Endodermal cell (in vitro differentiated cells): ENCODE results near the gene KLRG1. TPM values are rescaled to one million over a fixed set of nuclear protein-coding genes. Genes with fewer than 3 reads are reported as not detected.

Experiments
- DNase-seq: peaks from one replicate; pipeline ENCODE4 v3.0.0-alpha.2; 2017
- H3K27ac ChIP-seq: 2 replicates; pipeline ENCODE4 v1.5.1; 2013; ENCODE audit warnings: mild to moderate bottlenecking, low read depth, low read length, moderate library complexity
- H3K27me3 ChIP-seq: 2 replicates; pipeline ENCODE4 v1.6.1; 2013; ENCODE audit warnings: mild to moderate bottlenecking, low read length, moderate library complexity; ENCODE audit not compliant: insufficient read depth, control insufficient read depth, poor library complexity, severe bottlenecking
- H3K36me3 ChIP-seq: 2 replicates; pipeline ENCODE4 v1.7.0; 2013; ENCODE audit warnings: mild to moderate bottlenecking, low read length, moderate library complexity; ENCODE audit not compliant: control insufficient read depth, insufficient read depth
- H3K4me1 ChIP-seq: one replicate; pipeline ENCODE4 v1.7.0; 2013; ENCODE audit warnings: low read length; ENCODE audit not compliant: control insufficient read depth, insufficient read depth
- H3K4me3 ChIP-seq: 2 replicates; pipeline ENCODE4 v1.5.1; 2013; ENCODE audit warnings: mild to moderate bottlenecking, low read length, moderate library complexity
- H3K9ac ChIP-seq: 2 replicates; pipeline ENCODE4 v1.6.1; 2013; ENCODE audit warnings: mild to moderate bottlenecking, low read length, moderate library complexity; ENCODE audit not compliant: poor library complexity, severe bottlenecking; ENCODE audit errors: extremely low read depth
- H3K9me3 ChIP-seq: 2 replicates; pipeline ENCODE4 v1.6.1; 2013; ENCODE audit warnings: mild to moderate bottlenecking, low read length, moderate library complexity; ENCODE audit not compliant: control insufficient read depth
- H3K27ac Mint-ChIP-seq: 2 replicates; pipeline ENCODE4 v1.8.0; 2020; ENCODE audit warnings: mixed read lengths
- H3K27me3 Mint-ChIP-seq: 2 replicates; pipeline ENCODE4 v1.8.0; 2021; ENCODE audit warnings: mild to moderate bottlenecking, mixed read lengths; ENCODE audit not compliant: insufficient read depth
- H3K36me3 Mint-ChIP-seq: 2 replicates; pipeline ENCODE4 v1.8.0; 2020; ENCODE audit warnings: low read depth, mixed read lengths
- H3K4me1 Mint-ChIP-seq: 2 replicates; pipeline ENCODE4 v1.8.0; 2020; ENCODE audit warnings: mixed read lengths
- H3K4me3 Mint-ChIP-seq: 2 replicates; pipeline ENCODE4 v1.8.0; 2020; ENCODE audit warnings: mild to moderate bottlenecking, moderate library complexity, mixed read lengths
- H3K9me3 Mint-ChIP-seq: 2 replicates; pipeline ENCODE4 v1.8.0; 2020; ENCODE audit warnings: mild to moderate bottlenecking, mixed read lengths
- WGBS, 2 experiments: methylation state at CpG; one replicate each; pipeline versions ENCODE4 v1.1.5 to v1.1.7; 2013; ENCODE audit warnings: missing lambda C conversion rate in 2 of 2, mixed read lengths in 1 of 2; ENCODE audit not compliant: insufficient coverage in 1 of 2, insufficient read length in 1 of 2; 5-methylcytosine and 5-hydroxymethylcytosine counted together
- total RNA-seq, 2 donors: library from RNA; stranded (reverse); fragmentation: NEBNext Ultra II Directional in 1 of 2; extraction: Animal tissue kit (Norgen Biotek cat#: 25700) in 1 of 2; gene quantifications; 2 replicates in 1 of 2; 3 replicates in 1 of 2; pipeline ENCODE4 v1.2.1, GENCODE V29; 2021
- TF ChIP-seq, protein P1 (sequence below): fragments of 200-600 bp; sonication (generic); conservative IDR thresholded peaks from 2 replicates; pipeline ENCODE4 v1.5.0; 2021; ENCODE audit warnings: antibody characterized with exemption, mild to moderate bottlenecking

The KLRG1 gene
- total RNA-seq, 2 donors from 2014 or later = 3.1 TPM

DNA sequence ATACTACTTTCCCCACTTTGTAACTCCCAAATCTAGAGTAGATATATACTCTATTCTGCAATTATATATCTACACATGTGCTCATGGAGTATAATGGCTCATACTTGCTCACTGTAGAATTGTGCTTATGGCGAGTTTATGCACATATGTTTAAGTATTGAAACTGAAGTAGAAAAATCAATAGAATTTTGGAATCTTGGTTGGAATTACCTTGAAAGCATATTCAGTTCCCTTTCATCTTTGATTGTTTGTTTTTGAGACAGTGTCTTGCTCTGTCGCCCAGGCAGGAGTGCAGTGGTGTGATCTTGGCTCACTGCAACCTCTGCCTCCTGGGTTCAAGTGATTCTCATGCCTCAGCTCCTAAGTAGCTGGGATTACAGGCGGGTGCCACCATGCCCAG is 4.5 kb downstream of the KLRG1 start:
- no peaks in the 10 kb centered on the region for H3K36me3 Mint-ChIP-seq

DNA sequence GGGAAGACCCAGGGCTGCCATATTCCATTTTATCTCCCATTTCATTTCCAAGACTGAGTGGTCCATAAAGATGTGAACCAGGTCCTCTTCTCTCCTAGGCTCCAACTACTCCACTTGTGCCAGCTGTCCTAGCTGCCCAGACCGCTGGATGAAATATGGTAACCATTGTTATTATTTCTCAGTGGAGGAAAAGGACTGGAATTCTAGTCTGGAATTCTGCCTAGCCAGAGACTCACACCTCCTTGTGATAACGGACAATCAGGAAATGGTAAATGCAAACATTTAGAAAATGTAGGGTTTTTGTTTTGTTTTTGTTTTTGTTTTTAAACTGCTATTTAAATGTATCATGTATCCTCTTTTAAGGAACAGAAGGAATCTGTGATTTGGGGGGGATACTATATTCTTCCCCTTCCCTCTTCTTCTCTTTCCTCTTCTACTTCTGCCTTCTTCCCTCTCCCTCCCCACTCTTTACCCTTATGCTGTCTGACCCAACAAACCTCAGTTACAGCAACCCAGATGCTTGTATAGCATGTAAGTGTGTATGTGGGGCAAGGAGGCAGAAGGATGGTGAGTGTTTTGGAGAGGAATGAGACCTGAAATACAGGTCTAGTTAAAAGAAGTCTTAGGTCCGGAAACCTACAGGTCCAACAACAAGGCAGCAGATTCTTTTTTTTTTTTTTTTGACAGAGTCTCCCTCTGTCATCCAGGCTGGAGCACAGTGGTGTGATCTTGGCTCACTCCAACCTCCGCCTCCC is 5.9 kb downstream of the KLRG1 start:
- H3K9me3 Mint-ChIP-seq = no peaks in the 10 kb centered on the region
- DNase-seq = no peak
- no peaks in the 10 kb centered on the region for H3K4me1 Mint-ChIP-seq
- H3K36me3 Mint-ChIP-seq = no peaks in the 10 kb centered on the region
- H3K4me1 ChIP-seq = no peaks in the 10 kb centered on the region
- no peaks in the 10 kb centered on the region for H3K27me3 ChIP-seq
- no peak overlapping the region for H3K27ac Mint-ChIP-seq
- no peaks in the 10 kb centered on the region for H3K27me3 Mint-ChIP-seq
- H3K36me3 ChIP-seq = no peaks in the 10 kb centered on the region
- no peaks in the 10 kb centered on the region for H3K9me3 ChIP-seq
- H3K27ac ChIP-seq = no peak overlapping the region
- H3K4me3 Mint-ChIP-seq = no peak overlapping the region
- TF ChIP-seq, protein P1, sequence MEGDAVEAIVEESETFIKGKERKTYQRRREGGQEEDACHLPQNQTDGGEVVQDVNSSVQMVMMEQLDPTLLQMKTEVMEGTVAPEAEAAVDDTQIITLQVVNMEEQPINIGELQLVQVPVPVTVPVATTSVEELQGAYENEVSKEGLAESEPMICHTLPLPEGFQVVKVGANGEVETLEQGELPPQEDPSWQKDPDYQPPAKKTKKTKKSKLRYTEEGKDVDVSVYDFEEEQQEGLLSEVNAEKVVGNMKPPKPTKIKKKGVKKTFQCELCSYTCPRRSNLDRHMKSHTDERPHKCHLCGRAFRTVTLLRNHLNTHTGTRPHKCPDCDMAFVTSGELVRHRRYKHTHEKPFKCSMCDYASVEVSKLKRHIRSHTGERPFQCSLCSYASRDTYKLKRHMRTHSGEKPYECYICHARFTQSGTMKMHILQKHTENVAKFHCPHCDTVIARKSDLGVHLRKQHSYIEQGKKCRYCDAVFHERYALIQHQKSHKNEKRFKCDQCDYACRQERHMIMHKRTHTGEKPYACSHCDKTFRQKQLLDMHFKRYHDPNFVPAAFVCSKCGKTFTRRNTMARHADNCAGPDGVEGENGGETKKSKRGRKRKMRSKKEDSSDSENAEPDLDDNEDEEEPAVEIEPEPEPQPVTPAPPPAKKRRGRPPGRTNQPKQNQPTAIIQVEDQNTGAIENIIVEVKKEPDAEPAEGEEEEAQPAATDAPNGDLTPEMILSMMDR = no peak
- WGBS, 2 experiments = 94 to 100% methylated on average over 2 to 4 of the region's 4 CpGs
- no peak overlapping the region for H3K9ac ChIP-seq
- no peak overlapping the region for H3K4me3 ChIP-seq

More for the DNA sequence above, 4.5 kb downstream of the KLRG1 start:
- H3K27ac ChIP-seq = no peak overlapping the region
- no peak overlapping the region for H3K9ac ChIP-seq
- Mint-ChIP-seq H3K4me3 (no peak overlapping the region), H3K4me1 (no peaks in the 10 kb centered on the region), H3K9me3 (no peaks in the 10 kb centered on the region), H3K27ac (no peak overlapping the region), H3K27me3 (no peaks in the 10 kb centered on the region)
- 80 to 93% methylated on average over 1 to 3 of the region's 3 CpGs for WGBS, 2 experiments
- no peaks in the 10 kb centered on the region for H3K27me3 ChIP-seq
- no peak for DNase-seq
- H3K9me3 ChIP-seq = no peaks in the 10 kb centered on the region
- H3K36me3 ChIP-seq = no peaks in the 10 kb centered on the region
- TF ChIP-seq, protein P1 = no peak
- no peaks in the 10 kb centered on the region for H3K4me1 ChIP-seq
- no peak overlapping the region for H3K4me3 ChIP-seq

DNA sequence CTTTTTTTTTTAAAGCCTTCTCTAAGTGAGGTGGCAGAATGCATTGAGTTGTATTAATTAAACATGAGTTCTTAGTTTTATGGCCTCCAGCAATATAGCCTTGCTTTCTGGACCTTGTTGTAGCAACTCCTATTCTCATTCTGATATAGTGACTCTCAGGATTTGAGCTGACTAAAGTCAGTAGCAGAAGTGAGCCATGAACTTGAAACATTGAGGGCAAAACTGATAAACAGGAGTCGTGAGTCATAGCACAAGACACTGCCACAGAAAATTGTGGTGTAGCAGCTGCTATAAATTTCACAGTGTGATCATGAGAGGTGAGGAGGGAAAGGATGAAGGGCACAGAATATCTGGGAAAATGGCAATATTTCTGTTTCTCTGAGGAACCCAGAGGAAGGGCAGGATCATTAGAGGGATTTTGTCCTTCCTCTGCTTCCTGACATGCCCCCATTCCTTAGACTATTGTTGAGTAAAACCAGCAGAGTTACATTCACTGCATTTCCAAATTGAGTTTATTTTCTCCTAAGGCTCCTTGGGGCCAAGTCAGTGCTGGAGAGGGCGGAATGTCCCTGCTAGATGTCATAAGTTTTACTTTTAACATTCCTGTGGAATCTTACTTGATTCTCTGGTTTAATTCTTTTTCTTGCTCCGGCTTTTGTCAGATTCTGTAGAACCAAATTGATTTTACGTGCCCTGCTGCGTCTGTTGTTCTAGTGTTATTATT is 7.5 kb downstream of the KLRG1 start:
- no peaks in the 10 kb centered on the region for H3K36me3 ChIP-seq
- H3K4me3 ChIP-seq = no peak overlapping the region
- no peaks in the 10 kb centered on the region for H3K4me1 Mint-ChIP-seq
- H3K9ac ChIP-seq = no peak overlapping the region
- 95 to 97% methylated on average over 3 to 5 of the region's 5 CpGs for WGBS, 2 experiments
- H3K27me3 ChIP-seq = no peaks in the 10 kb centered on the region
- no peaks in the 10 kb centered on the region for H3K36me3 Mint-ChIP-seq
- H3K27me3 Mint-ChIP-seq = no peaks in the 10 kb centered on the region
- H3K4me1 ChIP-seq = no peaks in the 10 kb centered on the region
- no peak for DNase-seq
- H3K4me3 Mint-ChIP-seq = no peak overlapping the region
- no peaks in the 10 kb centered on the region for H3K9me3 Mint-ChIP-seq
- no peak overlapping the region for H3K27ac Mint-ChIP-seq
- TF ChIP-seq, protein P1 = no peak
- no peak overlapping the region for H3K27ac ChIP-seq
- no peaks in the 10 kb centered on the region for H3K9me3 ChIP-seq
